Measurements from ENCODE around the gene TYMP. TPM values are rescaled to one million over a fixed set of nuclear protein-coding genes. Genes with fewer than 3 reads are reported as not detected.

TYMP gene
- total and polyA plus RNA-seq, 10 of the 15 experiments (the other 5 are each of a cell fraction or from before 2014, with no cell fraction given), result 0.42 to 57.8 (median 24.6) TPM

- TF ChIP-seq, protein P1, sequence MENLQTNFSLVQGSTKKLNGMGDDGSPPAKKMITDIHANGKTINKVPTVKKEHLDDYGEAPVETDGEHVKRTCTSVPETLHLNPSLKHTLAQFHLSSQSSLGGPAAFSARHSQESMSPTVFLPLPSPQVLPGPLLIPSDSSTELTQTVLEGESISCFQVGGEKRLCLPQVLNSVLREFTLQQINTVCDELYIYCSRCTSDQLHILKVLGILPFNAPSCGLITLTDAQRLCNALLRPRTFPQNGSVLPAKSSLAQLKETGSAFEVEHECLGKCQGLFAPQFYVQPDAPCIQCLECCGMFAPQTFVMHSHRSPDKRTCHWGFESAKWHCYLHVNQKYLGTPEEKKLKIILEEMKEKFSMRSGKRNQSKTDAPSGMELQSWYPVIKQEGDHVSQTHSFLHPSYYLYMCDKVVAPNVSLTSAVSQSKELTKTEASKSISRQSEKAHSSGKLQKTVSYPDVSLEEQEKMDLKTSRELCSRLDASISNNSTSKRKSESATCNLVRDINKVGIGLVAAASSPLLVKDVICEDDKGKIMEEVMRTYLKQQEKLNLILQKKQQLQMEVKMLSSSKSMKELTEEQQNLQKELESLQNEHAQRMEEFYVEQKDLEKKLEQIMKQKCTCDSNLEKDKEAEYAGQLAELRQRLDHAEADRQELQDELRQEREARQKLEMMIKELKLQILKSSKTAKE (IDR thresholded peaks at IDR 0.05; ENCODE audit: low read depth, poor library complexity, severe bottlenecking), result no peak
- TF ChIP-seq BCL11A (IDR thresholded peaks at IDR 0.05; ENCODE audit: low read depth, low read length), result no peak
- TF ChIP-seq POLR2AphosphoS5 (IDR thresholded peaks at IDR 0.05; ENCODE audit: low read length), result peak; percentile 49
- TF ChIP-seq JUND (IDR thresholded peaks at IDR 0.05; ENCODE audit: low read depth, low read length), result no peak
- TF ChIP-seq TAF1 (IDR thresholded peaks at IDR 0.05; ENCODE audit: borderline replicate concordance, low read depth, low read length), result peak; percentile 64; the same call in 1 of the 2 replicates
- TF ChIP-seq LARP7 (IDR thresholded peaks at IDR 0.05), result peak; percentile 77; the same call in 1 of the 2 replicates
- no peak for TF ChIP-seq YBX1 (IDR thresholded peaks at IDR 0.05)
- TF ChIP-seq NBN (IDR thresholded peaks at IDR 0.05), result no peak
- 0 out of 2 replicates have a peak, but pooled peaks have one; percentile 36 for TF ChIP-seq ZNF687 (IDR thresholded peaks at IDR 0.05)
- TF ChIP-seq MTA2 (IDR thresholded peaks at IDR 0.05; ENCODE audit: low read depth), result no peak
- TF ChIP-seq NFXL1 (IDR thresholded peaks at IDR 0.05; ENCODE audit: borderline replicate concordance), result no peak
- TF ChIP-seq KAT2A (conservative IDR thresholded peaks at IDR 0.05; ENCODE audit: control insufficient read depth, low read depth, low read length), result no peak
- no peak for TF ChIP-seq BMI1 (IDR thresholded peaks at IDR 0.05; ENCODE audit: borderline replicate concordance)
- TF ChIP-seq, protein P2, sequence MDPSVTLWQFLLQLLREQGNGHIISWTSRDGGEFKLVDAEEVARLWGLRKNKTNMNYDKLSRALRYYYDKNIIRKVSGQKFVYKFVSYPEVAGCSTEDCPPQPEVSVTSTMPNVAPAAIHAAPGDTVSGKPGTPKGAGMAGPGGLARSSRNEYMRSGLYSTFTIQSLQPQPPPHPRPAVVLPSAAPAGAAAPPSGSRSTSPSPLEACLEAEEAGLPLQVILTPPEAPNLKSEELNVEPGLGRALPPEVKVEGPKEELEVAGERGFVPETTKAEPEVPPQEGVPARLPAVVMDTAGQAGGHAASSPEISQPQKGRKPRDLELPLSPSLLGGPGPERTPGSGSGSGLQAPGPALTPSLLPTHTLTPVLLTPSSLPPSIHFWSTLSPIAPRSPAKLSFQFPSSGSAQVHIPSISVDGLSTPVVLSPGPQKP (IDR thresholded peaks at IDR 0.05; ENCODE audit: low read depth, low read length), result no peak
- TF ChIP-seq KDM1A (IDR thresholded peaks at IDR 0.05; ENCODE audit: borderline replicate concordance), result no peak
- TF ChIP-seq NR2C1 (IDR thresholded peaks at IDR 0.05), result peak; percentile 31; the same call in 1 of the 2 replicates
- no peak for TF ChIP-seq GABPA (IDR thresholded peaks at IDR 0.05; ENCODE audit: low read depth)
- TF ChIP-seq, protein P3, sequence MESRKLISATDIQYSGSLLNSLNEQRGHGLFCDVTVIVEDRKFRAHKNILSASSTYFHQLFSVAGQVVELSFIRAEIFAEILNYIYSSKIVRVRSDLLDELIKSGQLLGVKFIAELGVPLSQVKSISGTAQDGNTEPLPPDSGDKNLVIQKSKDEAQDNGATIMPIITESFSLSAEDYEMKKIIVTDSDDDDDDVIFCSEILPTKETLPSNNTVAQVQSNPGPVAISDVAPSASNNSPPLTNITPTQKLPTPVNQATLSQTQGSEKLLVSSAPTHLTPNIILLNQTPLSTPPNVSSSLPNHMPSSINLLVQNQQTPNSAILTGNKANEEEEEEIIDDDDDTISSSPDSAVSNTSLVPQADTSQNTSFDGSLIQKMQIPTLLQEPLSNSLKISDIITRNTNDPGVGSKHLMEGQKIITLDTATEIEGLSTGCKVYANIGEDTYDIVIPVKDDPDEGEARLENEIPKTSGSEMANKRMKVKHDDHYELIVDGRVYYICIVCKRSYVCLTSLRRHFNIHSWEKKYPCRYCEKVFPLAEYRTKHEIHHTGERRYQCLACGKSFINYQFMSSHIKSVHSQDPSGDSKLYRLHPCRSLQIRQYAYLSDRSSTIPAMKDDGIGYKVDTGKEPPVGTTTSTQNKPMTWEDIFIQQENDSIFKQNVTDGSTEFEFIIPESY (IDR thresholded peaks at IDR 0.05), result no peak
- TF ChIP-seq STAT1 (conservative IDR thresholded peaks at IDR 0.05), result no peak
- TF ChIP-seq USF1 (IDR thresholded peaks at IDR 0.05; ENCODE audit: borderline replicate concordance, extremely low read length, insufficient read depth, low read depth, low read length), result no peak
These were observed at the start of gene TYMP (continued) for GRCh38 chr22:50529897-50530579.
